Right renal pelvis (tissue), 4 donors: ENCODE data around the gene GFM2. TPM values are rescaled to one million over a fixed set of nuclear protein-coding genes. Genes with fewer than 3 reads are reported as not detected.
A peak's percentile ranks its signal among the peaks of the same experiment; 100 is the strongest.
"Not testable (repeated sequence)": the region's sequence is repeated elsewhere in the genome, so short reads cannot be mapped to it uniquely, and the experiment has no call there.

Experiments
- DNase-seq, 4 donors: peaks; one replicate each; pipeline ENCODE4 v3.0.0-alpha.2; 2013; ENCODE audit warnings: low read depth in 4 of 4, low spot score in 3 of 4, missing footprints in 1 of 4
- polyA plus RNA-seq, 4 donors: library from polyadenylated mRNA; unstranded; fragments of 120-200 nt; gene quantifications; one replicate each; pipeline ENCODE4 v1.2.1, GENCODE V29; 2013; ENCODE audit not compliant: insufficient read length in 4 of 4

The GFM2 gene
- polyA plus RNA-seq = 10 to 100 TPM; 48.6 to 58.9 (median 52.5) TPM

- DNase-seq = peak; percentile 89 to 93 (median 92)
These were observed at the start of gene GFM2, which contains the start of gene NSA2 for GRCh38 chr5:74766849-74767578. Gene GFM2 (minus strand): TSS chr5:74767117. CDS start chr5:74763742, 3,375 bp downstream. Gene NSA2 (plus strand): TSS chr5:74767249. CDS start chr5:74767361, 112 bp downstream.

GRCh38 chr5:74810915-74811314 lies 44.0 kb upstream of the GFM2 start:
- DNase-seq = no peak

GRCh38 chr5:74801941-74802340 lies 35.0 kb upstream of the GFM2 start:
- DNase-seq = no peak

- no peak for DNase-seq
These were observed 34.3 kb upstream of the GFM2 start for GRCh38 chr5:74801197-74801596.

- DNase-seq = no peak
These were observed 32.3 kb upstream of the GFM2 start for GRCh38 chr5:74798977-74799911.

- not testable (repeated sequence) for DNase-seq
These were observed 24.8 kb upstream of the GFM2 start for GRCh38 chr5:74791669-74792068.

- DNase-seq = no peak
These were observed 20.5 kb upstream of the GFM2 start for GRCh38 chr5:74787424-74787823.

- DNase-seq = no peak
These were observed 19.9 kb upstream of the GFM2 start for GRCh38 chr5:74786851-74787250.

GRCh38 chr5:74778609-74779008 lies 11.7 kb upstream of the GFM2 start:
- DNase-seq = no peak

- DNase-seq = no peak
These were observed 5.4 kb upstream of the GFM2 start for GRCh38 chr5:74772359-74772758.

- DNase-seq = no peak
These were observed 629 bp upstream of the GFM2 start for GRCh38 chr5:74767579-74767913.

- peak in 2 of 4 donors; percentile 32 to 48 for DNase-seq
These were observed 484 bp downstream of the GFM2 start for GRCh38 chr5:74766418-74766848.

- no peak for DNase-seq
These were observed 988 bp downstream of the GFM2 start for GRCh38 chr5:74765929-74766328.

GRCh38 chr5:74765201-74765600 lies 1.7 kb downstream of the GFM2 start:
- DNase-seq = no peak

- no peak for DNase-seq
These were observed 3.4 kb downstream of the GFM2 start for GRCh38 chr5:74763504-74763903.

GRCh38 chr5:74762599-74762998 lies 4.3 kb downstream of the GFM2 start:
- no peak for DNase-seq

GRCh38 chr5:74761241-74761640 lies 5.7 kb downstream of the GFM2 start:
- DNase-seq = no peak

GRCh38 chr5:74748742-74749141 lies 18.2 kb downstream of the GFM2 start:
- DNase-seq = not testable (repeated sequence)

GRCh38 chr5:74738406-74738805 lies 28.5 kb downstream of the GFM2 start:
- DNase-seq = no peak

GRCh38 chr5:74736759-74737158 lies 30.2 kb downstream of the GFM2 start:
- DNase-seq = no peak

- DNase-seq = no peak
These were observed 41.6 kb downstream of the GFM2 start for GRCh38 chr5:74725331-74725730.

GRCh38 chr5:74722271-74722670 lies 44.6 kb downstream of the GFM2 start:
- DNase-seq = no peak
